IPS-15b (cell line): ENCODE data around the gene MYBL2.
"Not testable (repeated sequence)": the region's sequence is repeated elsewhere in the genome, so short reads cannot be mapped to it uniquely, and the experiment has no call there.

Experiments
- H3K27me3 ChIP-seq: one replicate; pipeline ENCODE4 v1.6.1; 2013; ENCODE audit warnings: low read length; ENCODE audit not compliant: control insufficient read depth, insufficient read depth
- H3K36me3 ChIP-seq: one replicate; pipeline ENCODE4 v1.6.1; 2013; ENCODE audit warnings: low read length; ENCODE audit not compliant: control insufficient read depth, insufficient read depth
- H3K4me1 ChIP-seq: one replicate; pipeline ENCODE4 v1.6.1; 2013; ENCODE audit warnings: mild to moderate bottlenecking, low read length; ENCODE audit not compliant: control insufficient read depth, insufficient read depth
- H3K4me3 ChIP-seq: one replicate; pipeline ENCODE4 v1.5.1; 2013; ENCODE audit warnings: low read depth, low read length
- H3K9ac ChIP-seq: one replicate; pipeline ENCODE4 v1.6.1; 2013; ENCODE audit warnings: low read depth, mild to moderate bottlenecking, low read length
- H3K9me3 ChIP-seq: one replicate; pipeline ENCODE4 v1.6.1; 2013; ENCODE audit warnings: mild to moderate bottlenecking, low read length; ENCODE audit not compliant: control insufficient read depth, insufficient read depth

The MYBL2 gene

DNA sequence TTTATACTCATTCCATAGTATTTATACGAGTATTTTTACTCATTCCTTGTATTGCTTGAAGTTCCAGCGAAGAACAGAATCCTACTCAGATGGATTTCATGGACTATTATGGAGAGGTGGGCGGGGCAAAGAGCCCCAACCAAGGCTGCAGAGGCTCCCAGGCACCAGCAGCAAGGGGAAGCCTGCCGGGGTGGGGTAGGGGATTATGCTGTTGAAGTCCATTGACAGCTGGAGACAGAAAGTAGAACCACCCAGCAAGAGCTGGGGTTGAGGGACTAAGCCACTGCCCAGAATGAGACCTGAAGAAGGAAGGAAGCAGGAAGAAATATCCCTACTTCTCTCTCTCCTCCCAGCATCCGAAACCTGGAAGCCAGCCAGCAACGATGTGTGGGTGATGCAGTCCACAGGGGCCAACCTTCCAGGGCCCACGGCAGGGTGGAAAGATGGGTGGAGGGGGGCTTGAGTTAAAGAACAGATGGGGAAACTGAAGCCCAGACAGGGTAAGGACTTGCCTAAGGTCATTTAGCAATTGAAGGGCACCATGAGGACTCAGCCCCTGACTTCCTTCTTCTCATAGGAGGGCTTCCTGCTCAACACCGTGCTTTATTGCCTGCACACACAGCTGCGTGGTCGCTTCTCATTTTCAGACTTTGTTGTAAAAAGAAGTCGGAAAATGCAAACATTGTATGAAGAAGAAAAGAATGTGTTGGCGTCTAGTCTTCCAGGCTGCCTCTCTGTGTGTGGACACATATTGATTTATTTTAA lies 78.2 kb downstream of the MYBL2 start:
- Histone ChIP-seq H3K9me3 (no peaks in the 10 kb centered on the region), H3K9ac (no peak overlapping the region), H3K36me3 (no peaks in the 10 kb centered on the region), H3K27me3 (peaks cover 1% of the 10 kb centered on the region), H3K4me3 (no peak overlapping the region), H3K4me1 (peaks cover 6% of the 10 kb centered on the region)

DNA sequence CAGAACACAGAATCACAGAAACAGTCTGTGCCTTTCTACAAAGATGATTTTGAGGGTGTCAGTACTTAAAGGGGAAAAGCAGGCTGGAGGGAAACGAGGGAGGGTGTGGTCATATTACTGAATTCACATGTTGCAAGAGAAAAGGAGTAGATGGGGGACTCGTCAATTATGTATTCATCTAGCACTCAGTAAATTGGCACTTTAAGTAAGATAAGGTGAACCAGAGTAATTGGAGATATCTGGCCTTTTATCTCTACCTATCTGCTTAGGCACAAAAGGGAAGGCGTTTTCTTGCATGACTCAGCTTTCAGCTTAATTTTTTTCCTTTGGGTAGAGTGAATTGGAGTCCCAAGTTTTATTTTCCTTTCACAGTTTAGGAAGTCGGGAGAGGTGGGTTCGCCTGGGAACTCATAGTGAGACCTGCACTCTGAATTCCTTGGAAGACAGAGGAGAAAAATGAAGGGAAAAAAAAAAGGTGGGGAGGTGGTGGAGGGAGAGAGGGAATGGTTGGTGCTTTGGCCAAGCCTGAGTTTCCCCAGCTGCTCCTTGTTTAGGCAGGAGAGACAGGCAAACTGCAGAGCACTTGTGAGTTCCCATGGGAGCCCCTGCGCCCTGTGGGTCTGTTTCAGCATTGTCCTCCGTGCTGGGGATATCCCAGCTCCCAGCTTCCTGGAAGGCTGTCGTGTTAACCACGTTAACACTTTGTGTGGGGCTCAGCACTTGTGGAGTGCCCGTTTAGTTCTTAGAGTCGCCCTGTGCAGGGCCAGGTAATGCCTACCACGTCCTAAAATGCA lies 79.6 kb downstream of the MYBL2 start:
- H3K4me3 ChIP-seq: no peak overlapping the region
- H3K4me1 ChIP-seq: peaks cover 6% of the 10 kb centered on the region
- H3K9me3 ChIP-seq: no peaks in the 10 kb centered on the region
- peaks cover 3% of the 10 kb centered on the region for H3K27me3 ChIP-seq
- H3K9ac ChIP-seq: no peak overlapping the region
- H3K36me3 ChIP-seq: no peaks in the 10 kb centered on the region

DNA sequence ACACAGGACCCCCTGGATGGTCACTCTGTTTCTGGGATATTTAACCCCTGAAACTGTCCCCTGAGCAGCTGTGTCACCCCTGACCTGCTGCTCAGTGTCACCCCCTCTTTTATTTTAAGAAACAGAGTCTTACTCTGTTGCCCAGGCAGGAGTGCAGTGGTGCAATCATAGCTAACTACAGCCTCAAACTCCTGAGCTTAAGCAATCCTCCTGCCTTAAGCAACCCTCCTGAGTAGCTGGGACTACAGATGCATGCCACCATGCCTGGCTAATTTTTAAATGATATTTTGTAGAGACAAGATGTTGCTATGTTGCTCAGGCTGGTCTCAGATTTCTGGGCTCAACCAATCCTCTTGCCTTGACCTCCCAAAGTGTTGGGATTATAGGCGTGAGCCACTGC lies 81.4 kb downstream of the MYBL2 start:
- Histone ChIP-seq H3K4me3 (no peak overlapping the region), H3K4me1 (peaks cover 6% of the 10 kb centered on the region), H3K27me3 (peaks cover 3% of the 10 kb centered on the region), H3K9me3 (no peaks in the 10 kb centered on the region), H3K36me3 (no peaks in the 10 kb centered on the region), H3K9ac (no peak overlapping the region)

DNA sequence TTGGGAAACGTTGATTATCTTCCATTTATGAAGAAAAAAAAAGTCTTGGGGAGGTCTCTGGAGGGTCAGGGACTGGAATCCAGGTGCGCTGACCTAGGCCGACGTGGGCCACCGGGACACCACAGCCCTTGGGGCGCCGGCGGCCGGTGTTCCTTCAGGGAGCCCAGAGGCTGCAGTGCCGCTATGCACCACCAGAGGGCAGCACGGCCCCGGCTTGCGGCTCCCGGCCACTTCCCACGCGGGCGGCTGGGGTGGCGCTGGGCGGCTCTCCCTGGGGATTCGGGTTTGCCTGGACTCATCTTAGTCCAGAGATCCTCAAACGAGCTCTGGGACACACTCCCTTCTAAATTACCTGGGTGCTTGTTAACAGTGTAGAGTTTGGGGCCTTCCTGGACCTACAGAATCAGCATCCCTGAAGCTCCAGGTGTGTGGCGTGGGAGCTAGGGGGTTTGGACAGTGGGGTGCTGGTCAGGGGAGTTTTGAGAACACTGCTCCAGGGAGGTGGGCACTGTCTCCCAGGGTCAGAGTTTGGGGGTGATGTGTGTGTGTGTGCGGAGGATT lies 82.9 kb downstream of the MYBL2 start:
- Histone ChIP-seq H3K9ac (no peak overlapping the region), H3K27me3 (peaks cover 3% of the 10 kb centered on the region), H3K4me3 (peak overlapping the region; percentile 8), H3K4me1 (peaks cover 6% of the 10 kb centered on the region), H3K36me3 (no peaks in the 10 kb centered on the region), H3K9me3 (no peaks in the 10 kb centered on the region)

DNA sequence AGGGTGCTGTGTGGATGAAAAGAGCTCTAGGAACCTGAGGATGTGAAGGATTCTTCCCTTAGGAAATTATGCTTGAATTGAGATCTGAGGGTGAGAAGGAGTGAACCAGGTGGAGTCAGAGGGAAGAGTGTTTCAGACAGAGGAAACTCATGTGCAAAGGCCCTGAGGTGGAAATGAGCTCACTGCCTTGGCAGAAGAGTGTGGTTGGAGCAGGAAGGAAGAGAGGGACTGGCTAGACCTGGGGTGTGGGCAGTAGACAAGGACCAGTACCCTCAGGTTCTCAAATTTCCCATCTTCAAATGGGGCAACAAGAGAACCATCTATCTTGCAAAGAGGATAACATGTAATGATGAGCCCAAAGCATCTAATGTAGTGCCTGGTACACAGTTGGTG lies 83.9 kb downstream of the MYBL2 start:
- no peaks in the 10 kb centered on the region for H3K9me3 ChIP-seq
- peaks cover 3% of the 10 kb centered on the region for H3K27me3 ChIP-seq
- H3K4me1 ChIP-seq: peaks cover 6% of the 10 kb centered on the region
- no peak overlapping the region for H3K9ac ChIP-seq
- no peak overlapping the region for H3K4me3 ChIP-seq
- no peaks in the 10 kb centered on the region for H3K36me3 ChIP-seq

DNA sequence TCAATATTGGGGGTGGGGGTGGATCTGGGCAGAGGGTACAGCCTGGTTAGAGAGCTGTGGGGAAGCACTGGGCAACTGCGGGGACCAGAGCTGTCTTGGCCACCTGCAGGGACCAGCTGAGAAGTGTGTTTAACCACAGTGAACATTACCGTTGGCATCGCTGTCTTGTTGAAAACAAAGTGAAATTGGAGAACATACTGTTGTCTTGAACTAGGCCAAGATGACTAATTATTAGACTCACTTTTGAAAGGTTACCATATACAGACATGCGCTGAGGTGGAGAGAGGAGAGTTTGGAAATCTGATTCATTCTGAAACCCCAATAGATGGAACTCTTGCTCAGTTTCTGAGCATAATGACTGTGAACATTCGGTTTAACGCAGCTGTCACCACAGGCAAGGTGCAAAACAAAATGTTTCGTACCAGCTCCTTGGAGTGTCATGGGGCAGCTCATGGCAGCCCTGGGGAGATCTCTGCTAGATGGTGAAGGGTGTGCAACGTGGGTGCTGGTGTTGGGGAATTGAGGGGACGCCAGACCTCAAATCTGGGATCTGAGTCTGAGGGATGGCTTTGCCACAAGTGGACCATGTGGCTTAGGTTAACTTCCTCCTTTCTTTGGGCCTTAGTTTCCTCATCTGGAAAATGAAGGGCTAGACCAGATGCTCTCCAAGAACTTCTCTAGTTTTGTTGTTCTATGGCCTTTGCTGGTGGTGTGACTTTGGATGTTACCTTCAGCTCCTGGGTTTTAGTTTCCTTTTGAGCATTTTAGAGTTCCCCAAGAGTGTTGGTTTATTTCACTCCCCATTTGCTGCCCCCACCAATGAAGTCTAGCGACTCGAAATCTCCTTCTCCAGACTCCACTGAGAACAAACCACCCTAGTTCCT lies 84.5 kb downstream of the MYBL2 start:
- H3K9me3 ChIP-seq: no peaks in the 10 kb centered on the region
- peaks cover 3% of the 10 kb centered on the region for H3K4me1 ChIP-seq
- H3K36me3 ChIP-seq: no peaks in the 10 kb centered on the region
- peaks cover 3% of the 10 kb centered on the region for H3K27me3 ChIP-seq
- no peak overlapping the region for H3K9ac ChIP-seq
- H3K4me3 ChIP-seq: no peak overlapping the region

DNA sequence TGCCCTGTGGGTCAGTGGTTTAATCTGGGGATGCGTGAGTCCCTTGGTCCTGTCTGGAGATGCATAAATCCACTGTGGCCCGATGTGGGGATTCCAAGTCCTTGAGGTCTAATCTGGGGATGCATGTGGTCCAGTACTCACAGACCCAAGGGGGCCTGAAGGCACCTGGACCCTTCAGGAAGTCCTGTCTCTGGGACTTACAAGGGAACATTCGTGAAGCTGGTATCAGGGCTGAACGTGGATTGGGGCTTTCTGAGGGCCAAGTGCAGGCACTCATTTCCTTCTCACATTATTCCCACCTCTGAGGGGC lies 85.1 kb downstream of the MYBL2 start:
- Histone ChIP-seq H3K27me3 (peaks cover 3% of the 10 kb centered on the region), H3K4me3 (no peak overlapping the region), H3K4me1 (peaks cover 1% of the 10 kb centered on the region), H3K36me3 (no peaks in the 10 kb centered on the region), H3K9ac (no peak overlapping the region), H3K9me3 (no peaks in the 10 kb centered on the region)

DNA sequence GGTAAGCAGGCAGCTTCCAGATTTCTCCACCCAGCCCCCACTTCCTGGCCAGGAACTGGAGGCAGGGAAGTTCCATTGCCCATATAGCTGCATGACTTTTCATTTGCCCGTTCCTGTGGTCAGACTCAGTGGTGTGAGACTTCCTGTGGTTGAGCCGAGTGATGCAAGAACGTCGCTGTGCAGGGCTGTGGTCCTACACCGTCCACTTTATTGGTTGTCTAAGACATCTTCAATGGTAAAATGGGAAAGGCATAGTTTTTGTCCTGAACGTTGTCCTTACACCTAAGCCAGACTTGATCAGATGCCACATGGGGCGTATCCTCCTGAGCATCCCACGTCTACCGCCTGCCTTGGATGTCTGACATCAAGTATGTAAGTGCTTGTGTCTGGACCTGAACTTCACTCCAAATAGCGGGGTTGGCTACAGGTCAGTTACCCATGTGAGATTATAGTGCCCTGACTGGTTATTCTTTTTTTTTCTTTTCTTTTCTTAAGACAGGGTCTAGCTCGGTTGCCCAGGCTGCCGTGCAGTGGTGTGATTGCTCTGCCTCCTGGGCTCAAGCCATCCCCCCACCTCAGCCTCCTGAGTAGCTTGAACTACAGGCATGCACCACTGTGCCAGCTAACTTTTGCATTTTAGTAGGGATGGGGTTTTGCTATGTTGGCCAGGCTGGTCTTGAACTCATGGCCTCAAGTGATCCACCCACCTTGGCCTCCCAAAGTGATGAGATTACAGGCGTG lies 85.8 kb downstream of the MYBL2 start:
- Histone ChIP-seq H3K36me3 (no peaks in the 10 kb centered on the region), H3K9ac (no peak overlapping the region), H3K9me3 (no peaks in the 10 kb centered on the region), H3K27me3 (peaks cover 3% of the 10 kb centered on the region), H3K4me3 (no peak overlapping the region), H3K4me1 (no peaks in the 10 kb centered on the region)

DNA sequence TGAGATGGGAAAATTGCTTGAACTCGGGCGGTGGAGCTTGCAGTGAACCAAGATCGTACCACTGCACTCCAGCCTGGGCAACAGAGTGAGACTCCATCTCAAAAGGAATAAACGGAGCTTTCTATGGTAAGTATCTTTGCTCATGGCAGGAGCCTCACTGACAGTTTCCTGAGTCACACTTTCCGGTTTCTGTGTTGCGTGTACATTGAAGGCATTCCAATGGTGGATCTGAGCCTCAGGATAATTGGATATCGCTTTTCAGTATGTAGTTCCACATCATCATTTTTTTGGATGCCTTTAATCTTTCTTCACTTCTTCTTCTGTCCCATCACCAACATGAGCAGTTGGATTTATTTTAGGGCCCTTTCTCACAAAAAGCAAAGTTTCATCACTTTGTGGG lies 88.5 kb downstream of the MYBL2 start:
- H3K36me3 ChIP-seq: no peaks in the 10 kb centered on the region
- no peak overlapping the region for H3K4me3 ChIP-seq
- H3K4me1 ChIP-seq: no peaks in the 10 kb centered on the region
- H3K27me3 ChIP-seq: no peaks in the 10 kb centered on the region
- no peak overlapping the region for H3K9ac ChIP-seq
- no peaks in the 10 kb centered on the region for H3K9me3 ChIP-seq

DNA sequence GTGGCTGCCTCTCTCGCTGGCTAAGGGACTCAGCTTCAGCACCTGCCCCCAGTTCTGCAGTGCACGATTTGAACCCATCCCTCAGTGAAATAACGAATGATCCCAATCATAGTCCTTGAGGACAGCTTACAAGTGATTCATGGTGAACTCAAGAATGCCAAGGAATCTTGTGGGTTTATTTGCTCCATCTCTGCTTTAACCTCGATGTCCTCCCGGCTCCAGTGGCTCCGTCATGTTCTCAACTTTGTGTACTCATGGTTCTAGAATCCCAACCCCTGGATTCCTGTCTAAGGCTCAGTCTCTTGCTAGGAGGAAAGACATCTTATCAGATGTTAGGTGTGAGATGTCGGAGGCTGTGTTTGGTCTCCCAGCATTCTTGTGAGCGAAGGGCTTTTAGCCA lies 88.9 kb downstream of the MYBL2 start:
- Histone ChIP-seq H3K4me3 (no peak overlapping the region), H3K9ac (no peak overlapping the region), H3K36me3 (no peaks in the 10 kb centered on the region), H3K27me3 (no peaks in the 10 kb centered on the region), H3K4me1 (no peaks in the 10 kb centered on the region), H3K9me3 (no peaks in the 10 kb centered on the region)

DNA sequence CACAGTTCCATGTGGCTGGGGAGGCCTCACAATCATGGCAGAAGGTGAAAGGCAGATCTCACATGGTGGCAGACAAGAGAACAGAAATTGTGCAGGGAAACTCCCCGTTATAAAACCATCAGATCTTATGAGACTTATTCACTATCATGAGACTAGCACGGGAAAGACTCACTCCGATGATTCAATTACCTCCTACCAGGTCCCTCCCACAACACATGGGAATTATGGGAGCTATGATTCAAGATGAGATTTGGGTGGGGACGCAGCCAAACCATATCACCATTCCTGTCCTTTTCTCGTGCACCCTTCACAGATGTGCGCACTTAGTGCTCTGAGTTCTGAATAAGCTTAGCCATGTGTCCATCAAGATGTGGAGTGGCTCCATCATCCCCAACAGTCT lies 91.0 kb downstream of the MYBL2 start:
- not testable (repeated sequence) for H3K4me3 ChIP-seq, H3K9ac ChIP-seq, H3K9me3 ChIP-seq, H3K36me3 ChIP-seq, H3K27me3 ChIP-seq, H3K4me1 ChIP-seq
